Activated CD4-positive, CD25-positive, alpha-beta regulatory T cell (primary cell): ENCODE results near the gene CACNG1.

ENCODE experiments used
- DNase-seq, 4 experiments: peaks; one replicate each; lab custom pipeline; 2025; lab: John Stamatoyannopoulos, UW

The CACNG1 gene

DNA sequence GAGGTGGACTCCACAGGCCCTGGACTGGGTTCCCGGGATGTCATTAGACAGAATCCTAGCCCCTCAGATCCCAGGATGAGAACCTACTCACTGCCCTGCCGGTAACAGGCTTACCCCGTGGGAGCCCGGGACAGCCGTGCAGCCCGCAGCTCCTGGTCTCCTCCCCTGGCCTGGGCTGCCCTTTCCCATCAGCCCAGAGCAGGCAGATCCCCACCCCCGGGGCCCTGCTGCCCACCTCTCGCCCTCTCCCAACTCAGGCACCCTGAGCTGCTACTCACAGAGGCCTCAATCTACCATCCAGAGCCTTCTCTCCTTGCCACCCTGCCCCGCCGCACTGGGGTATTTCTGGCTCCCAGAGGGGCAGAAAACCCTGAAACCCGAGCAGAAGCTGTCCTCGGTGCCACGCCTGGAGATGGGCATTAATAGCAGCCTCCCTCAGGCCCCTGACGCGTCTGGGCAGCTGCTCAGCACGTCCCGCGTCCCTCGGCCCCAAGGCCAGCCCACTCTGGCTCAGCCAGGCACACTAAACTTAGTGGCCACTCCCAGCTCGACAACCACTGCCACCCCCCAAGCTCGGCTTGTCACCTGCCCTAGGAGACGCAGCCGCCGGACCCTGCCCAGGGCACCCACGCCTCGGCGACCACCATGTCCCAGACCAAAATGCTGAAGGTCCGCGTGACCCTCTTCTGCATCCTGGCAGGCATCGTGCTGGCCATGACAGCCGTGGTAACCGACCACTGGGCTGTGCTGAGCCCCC lies at the start of gene CACNG1:
TSS of gene CACNG1 (plus strand) at position 539 of the 757 bp plus-strand sequence. CDS start at position 646, 107 bp downstream.
- DNase-seq: no peak

DNA sequence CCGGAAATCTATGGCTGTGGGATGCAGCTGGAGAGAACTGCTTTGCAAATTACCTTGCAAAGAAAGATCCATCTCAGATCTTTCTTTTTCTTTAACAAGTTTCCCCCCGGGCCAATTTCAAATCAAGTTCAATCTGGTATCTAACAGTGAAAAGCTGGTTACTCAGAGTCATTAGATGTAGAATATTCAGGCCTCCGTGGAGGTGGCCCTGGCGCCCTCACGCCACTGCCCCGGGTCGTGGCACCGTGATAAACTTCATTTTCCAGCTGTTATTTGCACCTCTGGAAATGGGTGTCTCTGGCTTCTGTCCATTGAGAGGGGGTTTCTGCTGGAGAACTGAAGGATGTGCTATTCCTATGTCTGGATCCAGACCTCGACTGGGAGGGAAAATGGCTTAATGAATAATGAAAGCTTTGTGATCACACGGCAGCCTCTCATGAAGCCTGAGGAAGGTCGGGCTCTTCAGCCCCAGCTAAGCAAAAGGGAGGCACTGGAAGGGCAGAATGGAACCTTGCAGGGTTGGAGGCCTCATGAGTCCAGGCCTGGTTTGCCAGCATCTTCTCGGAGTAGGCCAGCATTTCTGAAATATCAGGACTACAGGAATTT lies 49.3 kb upstream of the CACNG1 start:
- no peak for DNase-seq

GRCh38 chr17:66995944-66996343 lies 48.4 kb upstream of the CACNG1 start:
- DNase-seq: no peak

- DNase-seq: no peak
Measured at GRCh38 chr17:66996926-66997325, 47.4 kb upstream of the CACNG1 start.

DNA sequence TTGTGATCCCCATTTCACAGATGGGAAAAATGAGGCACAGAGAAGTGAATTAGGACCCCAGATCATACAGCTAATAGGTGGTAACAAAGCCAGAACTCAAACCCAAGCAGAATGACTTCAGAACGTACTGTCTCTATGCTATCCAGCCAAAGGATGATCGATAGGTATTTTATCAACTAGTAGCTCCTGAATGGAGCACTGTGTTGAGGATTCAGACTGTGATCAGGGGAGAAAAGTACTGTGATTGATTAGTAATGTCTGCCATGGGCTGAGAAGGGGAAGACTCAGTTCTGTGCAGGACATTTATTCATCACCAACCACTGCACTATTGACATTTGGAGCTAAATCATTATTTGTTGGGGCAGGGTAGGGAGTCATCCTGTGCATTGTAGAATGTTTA lies 41.1 kb upstream of the CACNG1 start:
- no peak for DNase-seq

- no peak for DNase-seq
Measured at GRCh38 chr17:67004181-67004580, 40.2 kb upstream of the CACNG1 start.

DNA sequence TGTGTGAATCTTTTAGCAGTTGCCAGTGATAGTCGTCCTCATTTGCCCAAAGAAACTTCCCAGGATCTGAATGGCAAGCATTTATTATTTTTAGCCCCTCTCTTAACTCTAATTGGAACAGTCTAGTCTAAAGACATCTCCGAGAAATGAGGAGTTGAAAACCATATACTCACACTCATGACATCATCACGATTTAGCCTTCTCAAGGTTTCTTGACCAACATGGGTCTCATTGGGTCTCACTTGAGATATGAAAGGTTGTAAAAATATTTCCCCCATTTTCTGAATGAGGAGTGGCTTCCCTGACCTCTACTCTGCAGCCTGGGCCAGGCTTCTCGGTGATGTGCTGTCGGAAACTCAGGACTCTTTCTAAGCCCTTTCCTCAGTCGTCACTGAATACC lies 37.1 kb upstream of the CACNG1 start:
- DNase-seq: no peak

GRCh38 chr17:67008101-67008500 lies 36.3 kb upstream of the CACNG1 start:
- DNase-seq: no peak

- no peak for DNase-seq
Measured at GRCh38 chr17:67011527-67012175, 32.7 kb upstream of the CACNG1 start.

- DNase-seq: no peak
Measured at GRCh38 chr17:67013891-67014290, 30.5 kb upstream of the CACNG1 start.

GRCh38 chr17:67015001-67015400 lies 29.4 kb upstream of the CACNG1 start:
- no peak for DNase-seq

GRCh38 chr17:67016039-67016762 lies 28.2 kb upstream of the CACNG1 start:
- no peak for DNase-seq

DNA sequence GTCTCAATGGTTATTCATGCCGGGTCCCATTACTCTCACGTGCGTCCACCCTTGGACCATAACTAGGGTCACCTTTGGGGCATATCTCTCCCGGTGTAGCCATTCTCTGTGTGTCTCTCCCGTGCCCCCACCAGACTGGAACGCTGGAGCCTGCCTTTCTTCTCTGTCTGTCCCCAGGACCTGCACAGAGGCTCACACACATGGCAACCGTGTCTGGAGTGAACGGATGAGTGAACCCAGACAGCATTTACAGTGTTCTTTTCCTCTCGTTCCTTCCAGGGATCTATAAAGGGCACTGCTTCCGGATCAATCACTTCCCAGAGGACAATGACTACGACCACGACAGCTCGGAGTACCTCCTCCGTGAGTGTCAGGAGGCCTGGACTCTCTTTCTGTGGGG lies 26.4 kb upstream of the CACNG1 start:
- DNase-seq: no peak

GRCh38 chr17:67018471-67019434 lies 25.6 kb upstream of the CACNG1 start:
- no peak for DNase-seq

- DNase-seq: no peak
Measured at GRCh38 chr17:67019809-67020208, 24.5 kb upstream of the CACNG1 start.

DNA sequence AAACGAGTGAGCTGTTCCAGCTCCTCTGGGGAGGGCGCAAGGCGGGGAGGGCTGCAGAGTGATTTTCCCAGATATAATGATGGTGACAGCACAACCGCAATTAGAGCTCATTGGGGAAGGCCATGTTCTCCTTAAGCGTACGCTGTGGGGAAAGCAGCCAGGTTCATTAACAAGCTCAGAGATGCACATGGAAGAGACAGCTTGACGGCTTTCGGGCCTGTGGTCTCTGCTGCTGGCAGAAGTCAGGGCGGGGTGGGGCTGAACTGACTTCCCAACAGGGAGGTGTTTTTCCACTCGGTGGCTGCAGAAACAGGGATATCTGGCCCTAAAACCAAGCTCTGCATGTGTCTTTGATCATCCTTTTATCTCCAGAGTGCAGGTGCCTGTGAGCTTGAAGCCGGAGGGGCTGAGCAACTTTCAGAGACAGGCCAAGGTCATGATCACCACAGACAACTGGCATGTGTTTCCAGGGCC lies 24.0 kb upstream of the CACNG1 start:
- DNase-seq: no peak

DNA sequence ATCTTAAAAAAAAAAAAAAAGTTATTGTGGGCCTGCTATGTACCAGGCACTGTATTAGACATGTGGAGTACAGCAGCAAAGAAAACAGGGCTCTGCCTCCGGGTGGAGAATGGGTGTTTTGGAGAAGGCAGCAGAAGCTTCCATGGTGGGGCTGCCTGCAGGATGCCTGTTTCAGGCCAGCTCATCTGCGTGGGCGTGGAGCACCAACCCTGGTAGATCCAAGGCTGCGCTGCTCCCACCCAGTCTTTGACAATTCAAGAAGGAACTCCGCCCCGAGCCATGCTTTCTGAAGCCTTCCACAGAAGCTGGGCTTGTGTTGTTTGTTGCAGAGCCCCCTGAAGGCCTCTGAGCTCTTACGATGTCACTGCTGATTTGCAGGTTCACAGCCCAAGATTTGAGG lies 23.2 kb upstream of the CACNG1 start:
- no peak for DNase-seq

DNA sequence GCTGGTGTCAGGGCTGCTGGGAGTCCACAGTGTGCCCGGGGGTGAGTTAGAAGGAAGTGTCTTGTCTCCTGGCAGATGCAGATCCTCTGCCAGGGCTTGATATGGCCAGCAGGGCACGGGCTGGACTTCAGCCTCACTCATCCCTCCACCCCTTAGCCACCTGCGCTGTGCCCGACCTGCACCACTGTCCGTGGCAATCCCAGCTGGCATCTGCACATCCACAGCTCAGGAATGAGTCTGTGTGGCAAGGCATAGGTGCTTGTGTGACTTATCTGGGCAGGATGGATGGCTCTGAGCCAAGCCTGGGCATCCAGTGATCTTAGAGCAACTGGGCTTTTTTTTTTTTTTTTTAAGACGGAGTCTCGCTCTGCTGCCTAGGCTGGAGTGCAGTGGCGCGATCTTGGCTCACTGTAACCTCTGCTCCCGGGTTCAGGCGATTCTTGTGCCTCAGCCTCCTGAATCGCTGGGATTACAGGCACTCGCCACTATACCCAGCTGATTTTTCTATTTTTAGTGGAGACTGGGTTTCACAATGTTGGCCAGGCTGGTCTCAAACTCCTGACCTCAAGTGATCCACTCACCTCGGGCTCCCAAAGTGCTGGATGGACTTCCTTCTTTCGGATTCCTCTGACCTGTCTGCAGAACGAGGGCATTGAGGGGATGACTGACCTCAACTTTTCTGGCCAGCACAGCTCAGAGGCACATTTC lies 22.5 kb upstream of the CACNG1 start:
- no peak for DNase-seq

DNA sequence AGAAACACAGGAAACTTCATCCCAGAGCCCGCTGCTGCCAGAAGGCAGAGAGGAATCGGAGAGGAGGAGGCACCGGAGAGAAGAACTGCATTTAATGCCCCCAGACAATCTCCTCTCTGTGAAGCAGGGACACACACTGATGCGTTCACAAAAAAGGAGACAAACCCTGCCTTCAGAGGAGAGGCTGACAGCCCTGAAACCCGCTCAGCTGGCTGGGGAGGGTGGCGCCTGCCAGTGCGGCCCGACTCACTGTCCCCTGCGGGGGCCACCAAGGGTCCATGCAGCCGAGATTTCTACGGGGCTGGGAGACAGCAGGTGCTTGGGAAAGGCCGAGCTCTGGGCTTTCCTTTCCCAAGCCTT lies 21.9 kb upstream of the CACNG1 start:
- DNase-seq: no peak

DNA sequence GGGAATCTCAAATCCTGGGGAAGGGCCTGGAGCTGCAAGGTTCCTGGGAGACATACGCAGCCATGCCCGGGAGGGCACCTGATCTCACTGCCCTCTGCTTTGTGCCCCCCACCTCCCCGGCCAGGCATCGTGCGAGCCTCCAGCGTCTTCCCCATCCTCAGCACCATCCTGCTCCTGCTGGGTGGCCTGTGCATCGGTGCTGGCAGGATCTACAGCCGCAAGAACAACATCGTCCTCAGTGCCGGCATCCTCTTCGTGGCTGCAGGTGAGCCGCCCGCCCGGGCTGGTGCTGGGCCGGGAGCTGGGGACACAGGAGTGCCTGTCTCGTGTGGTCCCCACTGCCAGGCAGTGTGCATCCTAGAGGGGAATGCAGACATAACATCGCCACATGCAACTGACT lies 19.6 kb upstream of the CACNG1 start:
- DNase-seq: no peak
